Measurements from ENCODE around the gene GLI3.

DNA sequence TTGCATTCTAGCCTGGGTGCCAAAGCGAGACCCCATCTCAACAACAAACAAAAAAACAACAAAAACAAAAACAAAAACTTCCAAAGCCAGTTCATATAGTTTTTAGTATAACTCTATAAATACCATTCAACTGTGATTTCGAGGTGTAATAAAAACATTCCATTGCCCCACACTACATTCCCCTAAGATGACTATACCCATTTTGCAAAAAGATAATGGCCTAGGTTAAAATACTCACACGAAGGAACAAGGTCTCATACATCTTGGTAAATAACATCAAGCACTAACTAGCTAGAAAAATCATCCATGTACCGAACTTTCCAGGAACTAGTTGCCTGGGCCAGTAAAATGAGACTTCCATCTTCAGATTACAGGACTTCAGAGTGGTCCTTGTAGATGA is 55.4 kb downstream of the GLI3 start:
- TF ChIP-seq CTCF (IDR thresholded peaks at IDR 0.05; ENCODE audit: low read length) = no peak
- no peak for TF ChIP-seq EZH2phosphoT487 (IDR thresholded peaks at IDR 0.05; ENCODE audit: low read length)
